UCSD-AML1 (cell line): Measurements from ENCODE around the gene CLEC16A.

ENCODE experiments used
- DNase-seq: peaks from one replicate; lab custom pipeline; 2025; ENCODE audit not compliant: unreplicated experiment; lab: John Stamatoyannopoulos, UW

Gene CLEC16A

GRCh38 chr16:11168386-11169051 is 224.2 kb downstream of the CLEC16A start:
- no peak for DNase-seq

GRCh38 chr16:11169641-11170040 is 225.3 kb downstream of the CLEC16A start:
- no peak for DNase-seq

- no peak for DNase-seq
Measured at GRCh38 chr16:11170201-11170600, 225.8 kb downstream of the CLEC16A start.

- DNase-seq: no peak
Measured at GRCh38 chr16:11170696-11171447, 226.5 kb downstream of the CLEC16A start.

GRCh38 chr16:11171448-11171709 is 227.0 kb downstream of the CLEC16A start:
- no peak for DNase-seq

GRCh38 chr16:11171757-11172299 is 227.5 kb downstream of the CLEC16A start:
- DNase-seq: no peak

GRCh38 chr16:11173426-11173825 is 229.1 kb downstream of the CLEC16A start:
- DNase-seq: no peak

GRCh38 chr16:11174141-11174540 is 229.8 kb downstream of the CLEC16A start:
- no peak for DNase-seq

GRCh38 chr16:11175106-11175786 is 230.9 kb downstream of the CLEC16A start:
- DNase-seq: no peak

GRCh38 chr16:11175787-11176341 is 231.5 kb downstream of the CLEC16A start:
- no peak for DNase-seq

GRCh38 chr16:11177578-11178160 is 233.3 kb downstream of the CLEC16A start:
- no peak for DNase-seq

GRCh38 chr16:11178424-11178823 is 234.1 kb downstream of the CLEC16A start:
- no peak for DNase-seq

- DNase-seq: no peak
Measured at GRCh38 chr16:11179574-11179973, 235.2 kb downstream of the CLEC16A start.

GRCh38 chr16:11180489-11180888 is 236.1 kb downstream of the CLEC16A start:
- no peak for DNase-seq

GRCh38 chr16:11181242-11181898 is 237.0 kb downstream of the CLEC16A start:
- DNase-seq: no peak

GRCh38 chr16:11181899-11182279 is 237.5 kb downstream of the CLEC16A start:
- no peak for DNase-seq

GRCh38 chr16:11182411-11182810 is 238.0 kb downstream of the CLEC16A start:
- DNase-seq: no peak

GRCh38 chr16:11183035-11183812 is 238.9 kb downstream of the CLEC16A start:
- DNase-seq: no peak

GRCh38 chr16:11183951-11184350 is 239.6 kb downstream of the CLEC16A start:
- DNase-seq: no peak

- DNase-seq: no peak
Measured at GRCh38 chr16:11187522-11188023, 243.2 kb downstream of the CLEC16A start.
